Measurements from ENCODE around the gene APOH.
"Not testable (repeated sequence)": the region's sequence is repeated elsewhere in the genome, so short reads cannot be mapped to it uniquely, and the experiment has no call there.

APOH gene

DNA sequence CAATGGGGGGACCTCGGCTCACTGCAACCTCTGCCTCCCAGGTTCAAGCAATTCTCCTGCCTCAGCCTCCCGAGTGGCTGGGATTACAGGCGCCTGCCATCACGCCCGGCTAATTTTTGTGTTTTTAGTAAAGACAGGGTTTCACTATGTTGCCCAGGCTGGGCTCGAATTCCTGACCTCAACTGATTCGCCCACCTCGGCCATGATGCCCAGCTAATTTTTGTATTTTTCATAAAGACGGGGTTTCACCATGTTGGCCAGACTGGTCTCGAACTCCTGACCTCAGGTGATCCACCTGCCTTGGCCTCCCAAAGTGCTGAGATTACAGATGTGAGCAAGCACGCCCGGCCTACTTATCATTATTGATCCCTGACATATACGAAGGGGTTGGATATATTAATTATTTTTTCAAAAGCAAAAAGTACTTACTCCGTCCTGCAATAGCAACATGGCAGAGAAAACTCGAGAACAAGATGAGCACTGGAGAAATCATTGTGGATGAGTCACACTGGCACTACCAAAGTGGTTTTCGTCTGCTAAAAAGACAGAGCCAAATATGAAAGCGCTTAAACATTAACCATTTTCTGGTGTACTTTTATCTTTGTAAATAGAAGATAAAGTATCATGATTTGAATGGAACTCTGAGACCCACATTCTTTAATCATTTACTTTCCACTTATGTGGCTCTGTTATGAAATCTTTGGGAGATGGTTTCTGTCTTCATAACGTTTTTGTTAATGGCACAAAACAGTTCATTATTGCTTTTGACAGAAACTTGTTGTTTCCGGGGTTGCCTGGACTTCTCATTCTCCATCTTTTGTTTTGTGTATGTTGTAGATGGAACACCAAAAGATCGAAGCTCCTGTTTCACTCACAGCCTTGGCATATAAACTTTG, at the start of gene APOH:
Gene APOH (minus strand): TSS at position 529 of the 896 bp plus-strand sequence. CDS start 36 bp downstream, at position 493.
- DNase-seq (ENCODE audit: low spot score), result no peak

DNA sequence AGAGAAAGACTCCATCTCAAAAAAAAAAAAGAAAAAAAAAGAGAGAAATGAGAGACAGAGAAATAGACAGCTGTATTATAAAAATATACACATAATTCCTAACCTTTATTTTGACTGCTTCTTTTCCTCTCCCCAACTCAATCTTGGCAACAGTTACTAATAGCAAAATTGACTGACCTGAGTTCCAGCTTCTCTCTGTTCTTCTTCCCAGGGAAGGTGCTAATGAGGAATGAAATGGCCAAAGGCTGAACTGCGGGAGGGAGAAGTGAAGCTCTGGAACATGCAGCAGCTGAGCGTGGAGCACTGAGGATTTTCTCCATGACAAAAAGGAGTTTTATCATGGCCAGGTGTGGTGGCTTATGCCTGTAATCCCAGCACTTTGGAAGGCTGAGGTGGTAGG, 48.0 kb upstream of the APOH start:
- DNase-seq (ENCODE audit: low spot score), result no peak

- no peak for DNase-seq (ENCODE audit: low spot score)
Observed at GRCh38 chr17:66276328-66276937, 47.2 kb upstream of the APOH start.

GRCh38 chr17:66275651-66276050, 46.4 kb upstream of the APOH start:
- DNase-seq (ENCODE audit: low spot score), result no peak

DNA sequence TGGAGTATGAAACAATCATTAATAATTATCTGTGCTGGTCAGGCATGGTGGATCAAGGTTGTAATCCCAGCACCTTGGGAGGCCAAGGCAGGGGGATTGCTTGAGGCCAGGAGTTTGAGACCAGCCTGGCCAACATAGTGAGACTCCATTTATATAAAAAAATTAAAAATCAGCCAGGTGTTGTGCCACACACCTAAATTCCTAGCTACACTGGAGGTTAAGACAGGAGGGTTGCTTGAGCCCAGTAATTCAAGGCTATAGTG, 44.3 kb upstream of the APOH start:
- DNase-seq (ENCODE audit: low spot score), result no peak

GRCh38 chr17:66272811-66273585, 43.8 kb upstream of the APOH start:
- no peak for DNase-seq (ENCODE audit: low spot score)

- DNase-seq (ENCODE audit: low spot score), result no peak
Observed at GRCh38 chr17:66271512-66271911, 42.3 kb upstream of the APOH start.

DNA sequence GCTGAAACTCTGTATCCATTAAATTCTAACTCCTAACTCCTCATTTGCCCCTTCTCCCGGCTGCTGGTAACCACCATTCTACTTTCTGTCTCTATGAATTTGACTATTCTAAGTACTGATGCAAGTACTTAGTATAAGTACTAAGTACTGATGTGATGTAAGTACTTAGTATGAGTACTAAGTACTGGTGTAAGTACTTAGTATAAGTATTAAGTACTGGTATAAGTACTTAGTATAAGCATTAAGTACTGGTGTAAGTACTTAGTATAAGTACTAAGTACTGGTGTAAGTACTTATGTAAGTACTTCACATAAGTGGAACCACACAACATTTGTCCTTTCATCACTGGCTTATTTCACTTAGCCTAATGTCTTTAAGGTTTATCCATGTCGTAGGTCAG, 40.9 kb upstream of the APOH start:
- DNase-seq (ENCODE audit: low spot score), result no peak

DNA sequence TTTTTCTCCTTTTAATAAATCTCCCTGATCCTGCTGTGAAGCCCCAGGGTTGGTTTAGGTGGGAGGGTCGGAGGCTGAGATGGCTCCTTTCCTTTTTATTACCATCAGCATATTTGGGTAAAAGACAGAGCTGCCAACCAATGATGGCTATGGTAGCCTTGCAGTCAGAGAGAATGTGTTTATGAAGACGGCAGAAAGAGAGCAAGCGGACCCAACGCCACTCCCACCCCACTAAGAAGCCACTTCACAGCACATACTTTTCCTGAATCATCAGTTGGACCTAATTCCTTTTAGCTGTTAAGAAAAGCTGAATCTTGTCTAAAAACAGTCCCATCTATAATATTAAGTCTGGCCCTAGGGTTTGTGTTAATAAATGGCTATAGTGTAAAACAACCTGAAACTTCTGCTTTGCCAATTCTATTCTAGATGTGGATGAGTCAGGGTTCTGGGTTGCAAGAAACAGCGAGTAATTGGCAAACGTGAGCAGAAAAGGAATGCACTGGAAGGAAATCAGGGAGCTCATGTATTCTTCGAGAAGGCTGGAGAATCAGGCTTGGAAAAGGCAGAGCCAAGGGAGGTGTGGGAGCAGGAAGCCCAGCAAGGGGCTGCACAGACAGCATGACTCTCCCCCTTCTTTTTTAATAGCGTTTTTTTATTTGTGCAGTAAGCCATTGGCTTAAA, 39.2 kb upstream of the APOH start:
- no peak for DNase-seq (ENCODE audit: low spot score)

DNA sequence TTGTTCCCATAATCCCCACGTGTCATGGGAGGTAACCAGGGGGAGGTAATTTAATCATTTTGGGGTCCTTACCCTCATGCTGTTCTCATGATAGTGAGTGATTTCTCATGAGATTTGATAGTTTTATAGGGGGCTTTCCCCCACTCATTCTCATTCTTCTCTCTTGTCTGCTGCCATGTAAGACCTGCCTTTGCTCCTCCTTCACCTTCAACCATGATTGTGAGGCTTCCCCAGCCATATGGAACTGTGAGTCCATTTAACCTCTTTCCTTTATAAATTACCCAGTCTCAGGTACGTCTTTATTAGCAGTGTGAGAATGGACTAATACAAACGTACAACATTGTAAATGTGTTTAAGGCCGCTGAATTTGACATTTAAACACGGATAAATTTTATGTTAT, 35.5 kb upstream of the APOH start:
- DNase-seq (ENCODE audit: low spot score), result no peak

DNA sequence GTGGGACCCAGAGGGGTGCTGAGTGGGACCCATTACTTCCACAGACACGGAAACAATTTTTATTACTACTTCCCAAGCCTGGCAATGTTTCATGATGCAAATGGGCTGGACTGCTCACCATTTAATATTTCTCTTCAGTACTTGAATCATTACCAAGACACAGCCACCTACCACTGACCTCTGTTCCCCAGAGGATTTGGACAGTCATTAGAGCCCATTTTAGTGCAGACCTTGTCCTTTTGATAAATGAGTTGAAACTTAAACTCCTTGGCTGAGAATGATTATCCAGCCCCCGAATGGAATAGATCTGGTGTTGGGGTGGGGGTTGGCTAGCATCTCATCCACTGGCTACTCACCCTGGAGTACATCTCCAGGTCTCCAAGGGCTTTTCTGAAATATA, 33.6 kb upstream of the APOH start:
- DNase-seq (ENCODE audit: low spot score), result no peak

DNA sequence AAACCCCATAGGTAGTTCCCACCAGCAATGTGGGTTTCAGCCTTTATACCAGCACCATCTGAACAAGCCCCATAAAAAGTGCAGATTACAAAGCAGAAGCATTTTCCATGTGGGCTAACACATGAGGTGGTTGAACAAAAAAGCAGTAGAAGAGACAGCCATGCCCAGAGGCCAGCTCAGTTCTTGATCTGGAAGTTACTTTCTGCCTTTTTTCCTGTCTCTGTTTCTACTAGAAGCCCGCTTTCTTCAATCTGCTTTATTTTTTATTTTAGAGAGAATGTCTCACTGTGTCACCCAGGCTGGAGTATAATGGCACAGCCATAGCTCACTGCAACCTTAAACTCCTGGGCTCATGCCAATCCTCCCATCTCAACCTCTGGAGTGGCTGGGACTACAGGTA, 31.5 kb upstream of the APOH start:
- no peak for DNase-seq (ENCODE audit: low spot score)

GRCh38 chr17:66260275-66260674, 31.1 kb upstream of the APOH start:
- no peak for DNase-seq (ENCODE audit: low spot score)

- DNase-seq (ENCODE audit: low spot score), result no peak
Observed at GRCh38 chr17:66255527-66255971, 26.3 kb upstream of the APOH start.

DNA sequence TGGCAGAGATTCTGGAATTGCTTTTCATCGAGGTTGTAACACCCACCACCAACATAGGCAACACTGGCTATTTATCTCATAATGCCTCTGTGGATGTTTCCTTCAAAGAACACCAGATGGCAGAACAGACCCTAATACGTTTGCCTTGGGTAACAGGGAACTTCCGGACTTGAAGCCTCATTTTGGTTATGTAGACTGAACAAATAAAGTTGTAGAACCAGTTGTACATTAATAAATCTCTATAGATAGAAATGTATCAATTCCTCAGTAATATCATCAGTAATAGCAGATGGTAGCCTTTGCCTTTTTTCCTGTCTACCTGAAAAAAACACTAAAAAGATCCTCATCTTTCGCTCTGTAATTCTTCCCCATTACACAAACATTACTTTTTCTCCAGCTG, 25.9 kb upstream of the APOH start:
- peak; percentile 84 for DNase-seq (ENCODE audit: low spot score)

GRCh38 chr17:66253458-66253857, 24.2 kb upstream of the APOH start:
- DNase-seq (ENCODE audit: low spot score), result not testable (repeated sequence)

- DNase-seq (ENCODE audit: low spot score), result no peak
Observed at GRCh38 chr17:66250686-66251085, 21.5 kb upstream of the APOH start.

DNA sequence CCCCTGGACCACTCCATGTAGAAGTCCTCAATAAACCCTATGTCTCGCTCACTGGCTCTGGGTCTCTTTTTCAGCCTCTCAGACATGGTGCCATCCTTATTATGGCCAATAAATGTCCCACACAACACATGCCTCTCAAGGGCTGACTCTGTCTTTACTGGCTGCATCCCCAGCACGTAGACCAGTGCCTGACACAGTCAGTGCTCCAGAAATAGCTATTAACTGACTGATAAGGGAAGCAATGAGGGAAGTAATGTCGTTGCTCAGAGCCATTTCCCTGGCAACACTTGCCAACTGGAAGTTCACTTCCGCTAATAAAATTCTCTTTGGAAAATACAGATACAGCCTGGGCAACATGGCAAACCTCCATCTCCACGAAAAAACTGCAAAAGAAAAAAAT, 19.1 kb upstream of the APOH start:
- no peak for DNase-seq (ENCODE audit: low spot score)

DNA sequence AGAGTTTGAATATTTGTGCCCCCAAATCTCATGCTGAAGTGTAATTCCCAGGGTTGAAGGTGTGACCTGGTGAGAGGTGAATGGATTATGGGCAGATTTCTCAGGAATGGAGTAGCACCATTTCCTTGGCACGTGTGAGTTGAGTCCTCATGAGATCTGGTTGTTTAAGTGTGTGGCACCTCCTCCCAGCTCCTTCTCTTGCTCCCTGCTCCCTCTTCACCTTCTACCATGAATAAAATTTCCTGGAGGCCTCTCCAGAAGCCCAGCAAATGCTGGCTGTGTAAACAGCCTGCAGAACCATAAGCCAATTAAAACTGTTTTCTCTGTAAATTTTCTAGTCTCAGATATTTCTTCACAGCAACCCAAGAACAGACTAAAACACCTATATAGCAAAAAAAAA, 12.6 kb upstream of the APOH start:
- DNase-seq (ENCODE audit: low spot score), result no peak

DNA sequence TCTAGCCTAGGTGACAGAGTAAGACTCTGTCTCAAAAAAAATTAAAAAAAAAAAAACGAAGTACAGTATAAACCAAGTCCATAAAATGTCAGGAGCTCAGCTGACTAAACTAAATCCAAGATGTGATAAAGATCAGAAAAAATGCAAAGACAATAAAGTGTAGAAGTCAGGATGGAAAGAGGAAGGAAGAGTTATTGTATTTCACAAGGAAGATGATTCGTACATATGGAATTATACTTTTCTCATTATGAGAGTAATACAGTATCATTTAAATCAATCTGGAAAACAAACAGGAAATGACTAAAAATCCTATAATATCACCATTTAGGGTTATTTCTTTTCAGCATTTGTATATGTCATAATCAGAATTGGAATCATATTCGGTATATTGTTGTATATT, 11.4 kb upstream of the APOH start:
- DNase-seq (ENCODE audit: low spot score), result no peak

DNA sequence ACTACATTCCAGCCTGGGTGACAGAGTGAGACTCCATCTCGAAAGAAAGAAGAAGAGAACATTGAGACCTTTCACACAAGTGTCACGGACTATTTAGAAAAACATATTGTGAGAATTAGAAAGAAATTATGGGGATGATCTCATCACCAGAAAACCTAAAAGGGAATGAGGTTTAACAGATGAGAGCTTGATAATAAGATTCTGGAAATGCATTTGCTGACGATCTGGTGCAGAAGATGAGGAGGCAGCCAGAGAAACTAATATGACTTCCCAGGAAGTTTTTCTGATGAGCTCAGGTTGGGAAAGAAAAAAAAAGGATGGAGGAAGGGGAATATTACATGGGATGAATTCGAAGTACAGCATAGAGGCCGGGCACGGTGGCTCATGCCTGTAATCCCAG, 10.8 kb upstream of the APOH start:
- no peak for DNase-seq (ENCODE audit: low spot score)

GRCh38 chr17:66235377-66235994, 6.3 kb upstream of the APOH start:
- no peak for DNase-seq (ENCODE audit: low spot score)
